GM23338 (cell line): ENCODE results near the gene PTGDR2. TPM values are rescaled to one million over a fixed set of nuclear protein-coding genes. Genes with fewer than 3 reads are reported as not detected.

Experiments used
- ATAC-seq: fragments of 200-7000 bp; cut with Tn5 transposase; 3 replicates; pipeline ENCODE4 v1.9.1; 2020
- DNase-seq: peaks from one replicate; pipeline ENCODE4 v3.0.0-alpha.2; 2015; ENCODE audit warnings: low spot score
- H2AFZ ChIP-seq: fragments of 200-600 bp; sonication (generic); 2 replicates; pipeline ENCODE4 v1.8.0; 2016; ENCODE audit warnings: antibody characterized with exemption, mild to moderate bottlenecking, moderate library complexity
- H3F3A ChIP-seq: fragments of 200-600 bp; sonication (generic); replicated peaks from 2 replicates; pipeline ENCODE4 v1.8.0; 2017; ENCODE audit warnings: antibody characterized with exemption, mixed run types, low read depth
- H3K27ac ChIP-seq: fragments of 200-600 bp; sonication (generic); 2 replicates; pipeline ENCODE4 v1.6.1; 2016; ENCODE audit warnings: low read depth
- H3K27me3 ChIP-seq: fragments of 200-600 bp; sonication (generic); 2 replicates; pipeline ENCODE4 v1.8.0; 2016; ENCODE audit warnings: mild to moderate bottlenecking, mixed run types, moderate library complexity; ENCODE audit not compliant: insufficient read depth
- H3K36me3 ChIP-seq: fragments of 200-600 bp; sonication (generic); 2 replicates; pipeline ENCODE4 v1.8.0; 2016; ENCODE audit warnings: mild to moderate bottlenecking; ENCODE audit not compliant: insufficient read depth
- H3K4me1 ChIP-seq: fragments of 200-600 bp; sonication (generic); 2 replicates; pipeline ENCODE4 v1.8.0; 2016; ENCODE audit warnings: mild to moderate bottlenecking, moderate library complexity; ENCODE audit not compliant: insufficient read depth
- H3K4me2 ChIP-seq: fragments of 200-600 bp; sonication (generic); 2 replicates; pipeline ENCODE4 v1.7.1; 2017; ENCODE audit warnings: mixed run types
- H3K4me3 ChIP-seq: fragments of 200-600 bp; sonication (generic); 2 replicates; pipeline ENCODE4 v1.6.1; 2016; ENCODE audit warnings: mixed run types
- H3K79me2 ChIP-seq: fragments of 200-600 bp; sonication (generic); replicated peaks from 2 replicates; pipeline ENCODE4 v1.8.0; 2017; ENCODE audit warnings: mild to moderate bottlenecking; ENCODE audit not compliant: insufficient read depth
- H3K9me2 ChIP-seq: fragments of 200-600 bp; sonication (generic); 2 replicates; pipeline ENCODE4 v1.8.0; 2017; ENCODE audit not compliant: insufficient read depth
- H4K20me1 ChIP-seq: fragments of 200-600 bp; sonication (generic); replicated peaks from 2 replicates; pipeline ENCODE4 v1.8.0; 2017; ENCODE audit warnings: mild to moderate bottlenecking; ENCODE audit not compliant: insufficient read depth
- H3K27ac Mint-ChIP-seq: 2 replicates; pipeline ENCODE4 v1.8.0; 2020; ENCODE audit warnings: inconsistent platforms, mild to moderate bottlenecking, moderate library complexity, mixed read lengths
- H3K27me3 Mint-ChIP-seq: 3 replicates; pipeline ENCODE4 v1.8.0; 2022; ENCODE audit warnings: low read depth, mild to moderate bottlenecking, moderate library complexity, mixed read lengths, inconsistent platforms; ENCODE audit not compliant: insufficient read depth, poor library complexity
- H3K36me3 Mint-ChIP-seq: 3 replicates; pipeline ENCODE4 v1.8.0; 2021; ENCODE audit warnings: low read depth, mild to moderate bottlenecking, inconsistent platforms, moderate library complexity, mixed read lengths
- H3K4me1 Mint-ChIP-seq: 3 replicates; pipeline ENCODE4 v1.8.0; 2020; ENCODE audit warnings: mild to moderate bottlenecking, inconsistent platforms, mixed read lengths
- H3K4me3 Mint-ChIP-seq: 3 replicates; pipeline ENCODE4 v1.8.0; 2021; ENCODE audit warnings: moderate library complexity, mild to moderate bottlenecking, inconsistent platforms, mixed read lengths
- H3K9me3 Mint-ChIP-seq: 3 replicates; pipeline ENCODE4 v1.8.0; 2020; ENCODE audit warnings: moderate library complexity, mild to moderate bottlenecking, inconsistent platforms, mixed read lengths
- EZH2phosphoT487 ChIP-seq: fragments of 200-600 bp; sonication (generic); IDR thresholded peaks from one replicate; pipeline ENCODE4 v1.8.1; 2018; ENCODE audit warnings: antibody characterized with exemption; ENCODE audit not compliant: unreplicated experiment
- POLR2AphosphoS5 ChIP-seq: IDR thresholded peaks from 2 replicates; pipeline ENCODE4 v1.6.1; 2016; ENCODE audit warnings: antibody characterized with exemption, low read depth
- REST ChIP-seq: IDR thresholded peaks from one replicate; pipeline ENCODE4 v1.6.1; 2018; ENCODE audit warnings: antibody characterized with exemption; ENCODE audit not compliant: unreplicated experiment
- STAT1 ChIP-seq: IDR thresholded peaks from one replicate; pipeline ENCODE4 v1.6.1; 2016; ENCODE audit warnings: antibody characterized with exemption; ENCODE audit not compliant: unreplicated experiment
- ZNF114 ChIP-seq: fragments of 250-450 bp; sonication (Bioruptor Pico); IDR thresholded peaks from 2 replicates; pipeline ENCODE4 v1.5.0; 2020; ENCODE audit warnings: mild to moderate bottlenecking, moderate library complexity
- ZNF331 ChIP-seq: fragments of 250-450 bp; sonication (Bioruptor Pico); IDR thresholded peaks from 2 replicates; pipeline ENCODE4 v1.5.0; 2020; ENCODE audit warnings: low read depth, mild to moderate bottlenecking, moderate library complexity
- ZNF462 ChIP-seq: fragments of 250-450 bp; sonication (Bioruptor Pico); IDR thresholded peaks from 2 replicates; pipeline ENCODE4 v1.5.0; 2020; ENCODE audit warnings: mild to moderate bottlenecking, moderate library complexity
- polyA plus RNA-seq: library from polyadenylated mRNA; unstranded; fragments of >200 nt; fragmentation: Nextera tagmentation; extraction: Ambion mirVana; gene quantifications from 2 replicates; pipeline ENCODE4 v1.2.1, GENCODE V29; 2016
- total RNA-seq: library from RNA; depleted of rRNA; stranded (reverse); fragments of >200 nt; shearing (Covaris generic); gene quantifications from 2 replicates; pipeline ENCODE4 v1.2.3, GENCODE V29; 2014

PTGDR2 gene
- total and polyA plus RNA-seq, 2 experiments from 2014 or later, result 0.24 to 0.73 TPM

DNA sequence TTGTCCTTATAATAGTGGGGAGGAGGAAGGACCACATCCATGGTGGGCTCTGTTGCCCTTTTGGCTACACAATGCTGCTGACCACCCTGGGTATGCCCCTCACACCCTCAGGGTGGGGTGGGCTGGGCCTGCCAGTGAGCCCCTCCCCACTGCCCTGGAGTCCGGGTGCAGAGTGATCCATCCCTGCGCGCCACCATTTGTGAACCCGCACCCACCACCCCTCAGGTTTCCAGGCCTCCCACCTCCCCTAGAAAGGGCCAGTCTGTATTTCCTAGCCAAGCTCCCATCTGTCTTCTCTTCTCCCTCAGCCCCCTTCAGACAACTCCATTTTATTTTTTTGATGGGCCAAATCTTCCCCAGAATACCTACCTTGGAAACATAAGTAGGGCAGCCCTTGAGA, 45.6 kb downstream of the PTGDR2 start:
- no peaks in the 10 kb centered on the region for H4K20me1 ChIP-seq
- H3K4me1 ChIP-seq, result no peaks in the 10 kb centered on the region
- no peaks in the 10 kb centered on the region for H3K4me1 Mint-ChIP-seq
- ATAC-seq (no peak), DNase-seq (no peak)
- H3F3A ChIP-seq, result no peaks in the 10 kb centered on the region
- no peak overlapping the region for H3K27ac Mint-ChIP-seq
- no peaks in the 10 kb centered on the region for H3K79me2 ChIP-seq
- no peaks in the 10 kb centered on the region for H3K9me2 ChIP-seq
- no peak overlapping the region for H2AFZ ChIP-seq
- H3K27me3 Mint-ChIP-seq, result peaks cover 4% of the 10 kb centered on the region
- H3K4me3 Mint-ChIP-seq, result no peak overlapping the region
- no peak overlapping the region for H3K27ac ChIP-seq
- H3K27me3 ChIP-seq, result no peaks in the 10 kb centered on the region
- no peak overlapping the region for H3K4me3 ChIP-seq
- no peak overlapping the region for H3K4me2 ChIP-seq
- H3K9me3 Mint-ChIP-seq, result peaks cover 16% of the 10 kb centered on the region
- peaks cover 6% of the 10 kb centered on the region; the same call in 1 of the 3 replicates for H3K36me3 Mint-ChIP-seq
- TF ChIP-seq EZH2phosphoT487 (no peak), STAT1 (no peak), POLR2AphosphoS5 (no peak), ZNF114 (CRISPR knock-in tag) (no peak), ZNF462 (CRISPR knock-in tag) (no peak), REST (no peak), ZNF331 (no peak)
- no peaks in the 10 kb centered on the region for H3K36me3 ChIP-seq
